Activated naive CD8-positive, alpha-beta T cell treated with anti-CD3 and anti-CD28 coated beads for 36 hours (primary cell): ENCODE results near the gene CLK1. TPM values are rescaled to one million over a fixed set of nuclear protein-coding genes. Genes with fewer than 3 reads are reported as not detected.
A peak's percentile ranks its signal among the peaks of the same experiment; 100 is the strongest.

Experiments
- DNase-seq: peaks from one replicate; pipeline ENCODE4 v3.0.0; 2021
- H3K27ac Mint-ChIP-seq: one replicate; pipeline ENCODE4 v1.8.0; 2022; ENCODE audit warnings: mild to moderate bottlenecking, moderate library complexity, mixed read lengths
- H3K27me3 Mint-ChIP-seq: one replicate; pipeline ENCODE4 v1.8.0; 2022; ENCODE audit warnings: mild to moderate bottlenecking, mixed read lengths
- H3K36me3 Mint-ChIP-seq: one replicate; pipeline ENCODE4 v1.8.0; 2021; ENCODE audit warnings: mild to moderate bottlenecking, mixed read lengths
- H3K4me1 Mint-ChIP-seq: one replicate; pipeline ENCODE4 v1.8.0; 2021; ENCODE audit warnings: mixed read lengths
- H3K4me3 Mint-ChIP-seq: one replicate; pipeline ENCODE4 v1.8.0; 2022; ENCODE audit warnings: mild to moderate bottlenecking, moderate library complexity, mixed read lengths
- H3K9me3 Mint-ChIP-seq: one replicate; pipeline ENCODE4 v1.8.0; 2022; ENCODE audit warnings: mixed read lengths
- total RNA-seq, 2 experiments: library from RNA; stranded (reverse); gene quantifications; one replicate each; pipeline ENCODE4 v1.2.3, GENCODE V29; 2021

Gene CLK1
- total RNA-seq, 2 experiments from 2014 or later = 64.5 to 70.2 TPM

DNA sequence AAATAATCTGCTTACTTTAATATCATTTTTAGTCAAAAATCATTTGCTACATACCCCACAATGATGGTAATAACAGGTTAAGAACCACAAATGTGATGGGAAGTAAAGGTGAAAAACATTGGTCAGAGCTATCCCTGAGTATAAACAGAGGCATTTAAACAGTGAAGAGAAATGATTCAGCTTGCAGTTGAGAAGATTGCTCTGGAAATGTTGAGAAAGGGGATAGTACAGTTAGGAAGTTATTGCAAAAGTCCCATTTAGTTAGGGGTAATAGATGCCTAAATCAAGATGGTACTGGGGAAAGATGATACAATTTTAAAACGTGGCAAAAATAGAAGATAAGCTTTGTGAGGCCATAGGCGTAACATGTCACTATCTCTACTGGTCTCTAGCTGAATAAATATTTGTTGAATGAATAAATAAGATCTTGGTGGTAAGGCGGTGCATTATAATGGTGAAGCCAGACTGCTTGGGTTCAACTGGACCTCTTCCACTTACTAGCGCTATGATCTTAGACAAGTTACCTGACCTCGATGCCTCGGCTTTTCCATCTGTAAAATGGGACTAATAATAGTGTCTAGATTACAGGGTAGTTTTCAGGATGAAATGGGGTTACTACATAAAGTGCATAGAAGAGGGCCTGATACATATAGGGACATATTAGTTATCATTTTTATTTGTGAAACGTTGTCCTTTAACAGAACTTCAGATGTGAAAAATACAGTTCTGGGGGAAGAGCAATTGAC, 54.8 kb downstream of the CLK1 start:
- Mint-ChIP-seq H3K27ac (no peak overlapping the region), H3K27me3 (no peaks in the 10 kb centered on the region), H3K4me3 (peak overlapping the region; percentile 2), H3K4me1 (peaks cover 33% of the 10 kb centered on the region), H3K9me3 (no peaks in the 10 kb centered on the region), H3K36me3 (peaks cover 23% of the 10 kb centered on the region)
- DNase-seq = no peak

Other genes starting within 250 kb of the CLK1 start
- gene BZW1, start 52.7 kb downstream of the CLK1 start, total RNA-seq = 100 to 1,000 TPM; 549 to 557 TPM
- 10 to 100 TPM; 34.0 to 41.1 TPM for gene PPIL3, start 24.4 kb upstream of the CLK1 start, total RNA-seq
- gene NIF3L1, start 24.7 kb upstream of the CLK1 start, total RNA-seq = 10 to 100 TPM; 30.2 to 33.9 TPM
- gene ORC2, start 99.0 kb upstream of the CLK1 start, total RNA-seq = 10 to 100 TPM; 54.9 to 64.7 TPM
- 10 to 100 TPM; 22.6 to 25.3 TPM for gene HYCC2, start 207.0 kb upstream of the CLK1 start, total RNA-seq
- gene NDUFB3, start 207.3 kb upstream of the CLK1 start, total RNA-seq = 100 to 1,000 TPM; 139 to 146 TPM